HepG2 (cell line): ENCODE data around the gene OTUD7B. TPM values are rescaled to one million over a fixed set of nuclear protein-coding genes. Genes with fewer than 3 reads are reported as not detected.
"Not testable (repeated sequence)": the region's sequence is repeated elsewhere in the genome, so short reads cannot be mapped to it uniquely, and the experiment has no call there.

Source experiments
- ATAC-seq: fragments of 200-7000 bp; cut with Tn5 transposase; 3 replicates; pipeline ENCODE4 v1.9.1; 2020; ENCODE audit warnings: mild to moderate bottlenecking, moderate library complexity
- BruUV-seq: library from RNA; stranded (reverse); fragments of 400-500 nt; replicated peaks from 2 replicates; lab custom pipeline; 2021; lab: Mats Ljungman, UMichigan
- CTCF ChIA-PET: fragments of 300-600 bp; formaldehyde crosslinking; extraction: SDS; loops from one replicate; lab custom pipeline; 2021; ENCODE audit warnings: low total read pairs, inconsistent platforms, low intra/inter-chr PET ratio; lab: Yijun Ruan, JAX
- POLR2A ChIA-PET: fragments of 350-600 bp; sonication (Branson Sonifier 250); formaldehyde crosslinking; loops from one replicate; lab custom pipeline; 2020; ENCODE audit warnings: antibody characterized with exemption, inconsistent platforms; lab: Yijun Ruan, JAX
- DNase-seq: peaks from one replicate; pipeline ENCODE4 v3.0.0-alpha.2; 2015; ENCODE audit warnings: low spot score
- FAIRE-seq: peaks from 3 replicates; lab custom pipeline; 2011; peaks lifted over from hg19 to GRCh38; lab: Jason Lieb, UNC
- H2AFZ ChIP-seq: one replicate; pipeline ENCODE4 v1.6.1; 2011; ENCODE audit warnings: low read length, inconsistent platforms
- H3K27ac ChIP-seq: fragments of 300-600 bp; 3 replicates; pipeline ENCODE4 v1.8.0; 2011; ENCODE audit warnings: mixed run types, mild to moderate bottlenecking, mixed read lengths, low read length, inconsistent platforms; ENCODE audit not compliant: insufficient read depth; ENCODE audit errors: extremely low read length
- H3K27me3 ChIP-seq, 2 experiments: fragments of 200-600 bp in 1 of 2; 2 replicates in 1 of 2; 3 replicates in 1 of 2; pipeline versions ENCODE4 v1.6.0 to v1.8.0; 2011; ENCODE audit warnings: low read length in 2 of 2, mild to moderate bottlenecking in 2 of 2, moderate library complexity in 2 of 2, inconsistent platforms in 1 of 2; ENCODE audit not compliant: insufficient read depth in 2 of 2, control insufficient read depth in 1 of 2
- H3K36me3 ChIP-seq, 2 experiments: fragments of 200-600 bp in 1 of 2; replicated peaks in 1 of 2; 2 replicates in 1 of 2; 3 replicates in 1 of 2; pipeline versions ENCODE4 v1.5.1 to v1.8.0; 2011; ENCODE audit warnings: low read length in 2 of 2, inconsistent platforms in 1 of 2; ENCODE audit not compliant: insufficient read depth in 2 of 2, control insufficient read depth in 1 of 2
- H3K4me1 ChIP-seq: 2 replicates; pipeline ENCODE4 v1.5.1; 2012; ENCODE audit warnings: low read length, inconsistent platforms; ENCODE audit not compliant: insufficient read depth
- H3K4me2 ChIP-seq: 2 replicates; pipeline ENCODE4 v1.6.0; 2011; ENCODE audit warnings: low read depth, low read length, inconsistent platforms
- H3K4me3 ChIP-seq, 3 experiments: fragments of 200-600 bp in 1 of 3; sonication (generic), shearing (Covaris generic) in 1 of 3; replicated peaks in 1 of 3; 2 replicates each; pipeline ENCODE4 v1.5.1; 2011 to 2016; ENCODE audit warnings: low read length in 3 of 3, inconsistent platforms in 2 of 3, low read depth in 2 of 3, mild to moderate bottlenecking in 2 of 3, control low read depth in 1 of 3, mixed read lengths in 1 of 3; ENCODE audit not compliant: insufficient read depth in 1 of 3
- H3K79me2 ChIP-seq: one replicate; pipeline ENCODE4 v1.6.1; 2011; ENCODE audit warnings: low read length, inconsistent platforms; ENCODE audit not compliant: insufficient read depth
- H3K9ac ChIP-seq: 2 replicates; pipeline ENCODE4 v1.6.0; 2011; ENCODE audit warnings: mild to moderate bottlenecking, low read depth, low read length, inconsistent platforms; ENCODE audit not compliant: insufficient read depth
- H3K9me3 ChIP-seq: 2 replicates; pipeline ENCODE4 v1.5.1; 2012; ENCODE audit warnings: mild to moderate bottlenecking, low read length
- H4K20me1 ChIP-seq: 2 replicates; pipeline ENCODE4 v1.6.0; 2011; ENCODE audit warnings: inconsistent platforms, mild to moderate bottlenecking, low read length, moderate library complexity; ENCODE audit not compliant: insufficient read depth
- DMTF1 ChIP-seq: sonication (generic); formaldehyde crosslinking; IDR thresholded peaks from 2 replicates; pipeline ENCODE4 v1.4.0; 2020; ENCODE audit warnings: mild to moderate bottlenecking, missing genetic modification reagents
- TGIF2 ChIP-seq: IDR thresholded peaks from 2 replicates; pipeline ENCODE4 v1.6.1; 2016; ENCODE audit warnings: control low read depth, missing compliant biosample characterization
- ZBTB25 ChIP-seq: IDR thresholded peaks from 2 replicates; pipeline ENCODE4 v1.6.1; 2018; ENCODE audit warnings: missing genetic modification reagents
- ZNF788 ChIP-seq: sonication (generic); formaldehyde crosslinking; IDR thresholded peaks from 2 replicates; pipeline ENCODE4 v1.5.0; 2020; ENCODE audit warnings: mild to moderate bottlenecking, missing genetic modification reagents, borderline replicate concordance
- WGBS: methylation state at CpG from one replicate; pipeline ENCODE4 v1.1.6; 2017; ENCODE audit warnings: low lambda C conversion rate; 5-methylcytosine and 5-hydroxymethylcytosine counted together
- in situ Hi-C: cut with HindIII; loops from 2 replicates; pipeline ENCODE4 v1.10.0; 2017; ENCODE audit warnings: low pct_unique_long_range_greater_than_20kb; ENCODE audit not compliant: extremely low pct_ligation_motif_present
- intact Hi-C: fragments of 100-400 bp; cut with micrococcal nuclease; formaldehyde crosslinking; loops from one replicate; pipeline ENCODE4 v1.10.0; 2022; ENCODE audit not compliant: unreplicated experiment
- polyA plus RNA-seq, 8 experiments: library from polyadenylated mRNA; depleted of rRNA in 3 of 8; stranded (reverse) in 7 of 8; unstranded in 1 of 8; fragments of >200 nt; fragmentation: Illumina TruSeq in 4 of 8; extraction: Trizol in 4 of 8; gene quantifications; 2 replicates each; pipeline versions ENCODE4 v1.2.1 to v1.2.3, GENCODE V29; 2011 to 2016; ENCODE audit warnings: low read depth in 4 of 8, missing spikeins in 1 of 8, mixed read lengths in 1 of 8; ENCODE audit not compliant: insufficient read depth in 1 of 8
- total RNA-seq, 5 experiments: library from RNA; depleted of rRNA; stranded (reverse); fragments of >200 nt; fragmentation: Illumina TruSeq; extraction: Trizol; gene quantifications; 2 replicates each; pipeline ENCODE4 v1.2.3, GENCODE V29; 2016; ENCODE audit warnings: low read depth in 1 of 5

OTUD7B gene
- total and polyA plus RNA-seq, 2 of the 13 experiments (the other 11 are each of a cell fraction or from before 2014, with no cell fraction given), result 5.1 to 11.2 TPM

GRCh38 chr1:150055507-150055906, 45.0 kb upstream of the OTUD7B start:
- FAIRE-seq, H3K27me3 ChIP-seq, H3K4me2 ChIP-seq, DNase-seq, H3K79me2 ChIP-seq, intact Hi-C loops, BruUV-seq, H3K9ac ChIP-seq, H3K4me1 ChIP-seq, H4K20me1 ChIP-seq, H3K4me3 ChIP-seq, CTCF ChIA-PET, H2AFZ ChIP-seq, ATAC-seq, in situ Hi-C loops, H3K9me3 ChIP-seq, POLR2A ChIA-PET, H3K36me3 ChIP-seq, H3K27ac ChIP-seq: not testable (repeated sequence)
- 88% methylated on average over 4 of the region's 4 CpGs for WGBS

GRCh38 chr1:150053926-150054325, 43.4 kb upstream of the OTUD7B start:
- Histone ChIP-seq H3K79me2 (no peaks in the 10 kb centered on the region), H2AFZ (no peak overlapping the region), H3K9me3 (no peaks in the 10 kb centered on the region), H3K4me3 (no peak overlapping the region), H3K4me2 (no peak overlapping the region), H3K4me1 (peaks cover 16% of the 10 kb centered on the region; the same call in 1 of the 2 replicates), H3K27ac (no peak overlapping the region), H3K9ac (no peak overlapping the region), H3K36me3 (no peaks in the 10 kb centered on the region), H3K27me3 (no peaks in the 10 kb centered on the region), H4K20me1 (no peaks in the 10 kb centered on the region)
- ChIA-PET CTCF (no interaction called here), POLR2A (no interaction called here)
- intact Hi-C loops (no loop called here), in situ Hi-C loops (loop anchor here (5.0 kb wide), 1 partner anchor 92 kb away; no protein-coding TSS in a partner anchor)
- FAIRE-seq, result no peak
- no peak for ATAC-seq
- DNase-seq, result no peak
- WGBS, result 73% methylated on average over 3 of the region's 3 CpGs
- no TSS peak for BruUV-seq
- TF ChIP-seq ZBTB25 (CRISPR knock-in tag), result no peak
- no peak for TF ChIP-seq TGIF2 (CRISPR knock-in tag)
- TF ChIP-seq DMTF1, result no peak
- no peak for TF ChIP-seq ZNF788 (CRISPR knock-in tag)

- peaks cover 16% of the 10 kb centered on the region; the same call in 1 of the 2 replicates for H3K4me1 ChIP-seq
- H2AFZ ChIP-seq, BruUV-seq, H3K9ac ChIP-seq, H3K27ac ChIP-seq, H3K36me3 ChIP-seq, H3K4me2 ChIP-seq, ATAC-seq, H3K9me3 ChIP-seq, H4K20me1 ChIP-seq, H3K27me3 ChIP-seq, H3K79me2 ChIP-seq, FAIRE-seq, POLR2A ChIA-PET, DNase-seq, H3K4me3 ChIP-seq: not testable (repeated sequence)
- CTCF ChIA-PET, result interaction anchor here (4.4 kb wide), 1 partner anchor 89 kb away, joined by 61 read pairs; no protein-coding TSS in a partner anchor
- in situ Hi-C loops, result loop anchor here (5.0 kb wide), 1 partner anchor 90 kb away; no protein-coding TSS in a partner anchor
- intact Hi-C loops, result loop anchor here (2.0 kb wide), 1 partner anchor 43 kb away; no protein-coding TSS in a partner anchor
- WGBS, result 54% methylated on average over 3 of the region's 3 CpGs
These were observed 41.4 kb upstream of the OTUD7B start for GRCh38 chr1:150051905-150052412.
